ENCODE results near the gene SLIT3. TPM values are rescaled to one million over a fixed set of nuclear protein-coding genes. Genes with fewer than 3 reads are reported as not detected.

The SLIT3 gene
- total and polyA plus RNA-seq, 10 of the 15 experiments (the other 5 are each of a cell fraction or from before 2014, with no cell fraction given) = 0.05 TPM; not detected in 9

DNA sequence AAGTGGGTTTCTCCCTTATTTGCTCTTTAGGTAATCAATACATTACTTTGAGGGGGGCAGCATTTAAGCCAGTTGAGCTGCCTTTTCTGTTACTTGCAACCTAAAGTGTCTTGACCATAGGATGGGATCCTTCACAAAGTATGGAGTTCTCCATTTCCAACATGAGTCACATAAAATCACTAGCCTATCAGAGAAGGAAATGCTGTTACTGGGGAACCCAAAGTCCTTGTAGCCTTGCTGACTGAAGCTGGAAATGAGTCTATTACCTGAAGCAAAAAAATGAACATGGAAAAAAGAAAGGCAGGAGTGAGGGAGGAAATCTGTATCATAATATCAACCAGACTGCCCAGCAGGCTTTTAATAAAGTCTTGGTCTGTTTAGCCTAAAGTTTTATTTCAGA lies 42.8 kb upstream of the SLIT3 start:
- no peak for DNase-seq (ENCODE audit: low read depth, low spot score)
- no peaks in the 10 kb centered on the region for H3K36me3 ChIP-seq (ENCODE audit: control insufficient read depth in 2 of 2, insufficient read depth in 2 of 2, low read length in 1 of 2)
- ChIA-PET SMC1A (ENCODE audit: uncharacterized antibody, unreplicated experiment) (no interaction called here), POLR2A (no interaction called here), CTCF (interaction anchor here (0.9 kb wide), 1 partner anchor 27 kb away, joined by 3 read pairs; no protein-coding TSS in a partner anchor), RAD21 (ENCODE audit: unreplicated experiment) (no interaction called here)
- no peaks in the 10 kb centered on the region for H3K9me3 ChIP-seq (replicated peaks; ENCODE audit: control insufficient read depth, insufficient read depth, low read length)
- intact Hi-C loops (cut with micrococcal nuclease; ENCODE audit: unreplicated experiment) (loop anchor here (10.0 kb wide), 1 partner anchor 231 kb away; no protein-coding TSS in a partner anchor), in situ Hi-C loops (cut with MboI) (no loop called here)
- H3K4me2 ChIP-seq (ENCODE audit: control insufficient read depth, insufficient read depth) = no peak overlapping the region
- H2AFZ ChIP-seq (ENCODE audit: control insufficient read depth, low read depth, low read length) = no peak overlapping the region
- no peak overlapping the region for H3K27ac ChIP-seq (ENCODE audit: control insufficient read depth, insufficient read depth)
- no peak overlapping the region for H3K4me3 ChIP-seq
- H3K27me3 ChIP-seq (replicated peaks in 1 of 2; ENCODE audit: control insufficient read depth in 2 of 2, insufficient read depth in 2 of 2, low read length in 1 of 2) = 0 out of 4 replicates have a peak, but pooled peaks cover 2% of the 10 kb centered on the region in 2 experiments
- H3K9ac ChIP-seq (ENCODE audit: control insufficient read depth, insufficient read depth, low read length) = no peak overlapping the region
- no peak for FAIRE-seq
- no peaks in the 10 kb centered on the region for H3K79me2 ChIP-seq (ENCODE audit: control insufficient read depth, insufficient read depth, low read length)
- no TSS peak for BruUV-seq (replicated peaks)
- ATAC-seq = no peak
- no peaks in the 10 kb centered on the region for H3K4me1 ChIP-seq (ENCODE audit: control insufficient read depth, insufficient read depth, low read length)
- no peaks in the 10 kb centered on the region; the same call in 1 of the 2 replicates for H4K20me1 ChIP-seq (ENCODE audit: control insufficient read depth, insufficient read depth)
- TF ChIP-seq NFIC (IDR thresholded peaks at IDR 0.05; ENCODE audit: low read depth, low read length) = no peak
- no peak for TF ChIP-seq PAX5 (IDR thresholded peaks at IDR 0.05; ENCODE audit: borderline replicate concordance, low read depth, low read length)
- TF ChIP-seq NFYA (IDR thresholded peaks at IDR 0.05; ENCODE audit: borderline replicate concordance, low read depth, low read length) = no peak
- TF ChIP-seq, protein P1, sequence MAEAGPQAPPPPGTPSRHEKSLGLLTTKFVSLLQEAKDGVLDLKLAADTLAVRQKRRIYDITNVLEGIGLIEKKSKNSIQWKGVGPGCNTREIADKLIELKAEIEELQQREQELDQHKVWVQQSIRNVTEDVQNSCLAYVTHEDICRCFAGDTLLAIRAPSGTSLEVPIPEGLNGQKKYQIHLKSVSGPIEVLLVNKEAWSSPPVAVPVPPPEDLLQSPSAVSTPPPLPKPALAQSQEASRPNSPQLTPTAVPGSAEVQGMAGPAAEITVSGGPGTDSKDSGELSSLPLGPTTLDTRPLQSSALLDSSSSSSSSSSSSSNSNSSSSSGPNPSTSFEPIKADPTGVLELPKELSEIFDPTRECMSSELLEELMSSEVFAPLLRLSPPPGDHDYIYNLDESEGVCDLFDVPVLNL (IDR thresholded peaks at IDR 0.05; ENCODE audit: low read depth, low read length) = no peak
- TF ChIP-seq ZBTB4 (CRISPR knock-in tag; IDR thresholded peaks at IDR 0.05) = no peak
- TF ChIP-seq EED (IDR thresholded peaks at IDR 0.05; ENCODE audit: low read depth) = no peak
- TF ChIP-seq SMC3 (IDR thresholded peaks at IDR 0.05; ENCODE audit: borderline replicate concordance, low read length) = no peak
- TF ChIP-seq TCF12 (IDR thresholded peaks at IDR 0.05; ENCODE audit: low read depth, low read length) = no peak
- no peak for TF ChIP-seq PML (IDR thresholded peaks at IDR 0.05; ENCODE audit: low read length)
- TF ChIP-seq SPI1 (IDR thresholded peaks at IDR 0.05; ENCODE audit: borderline replicate concordance, insufficient read depth, low read depth, low read length) = no peak
- TF ChIP-seq ZNF384 (IDR thresholded peaks at IDR 0.05; ENCODE audit: borderline replicate concordance, low read depth, low read length) = no peak
